Measurements from ENCODE around the gene SLCO4C1.

SLCO4C1 gene

GRCh38 chr5:102271759-102272158 is 24.3 kb downstream of the SLCO4C1 start:
- DNase-seq (ENCODE audit: low read depth) = no peak

DNA sequence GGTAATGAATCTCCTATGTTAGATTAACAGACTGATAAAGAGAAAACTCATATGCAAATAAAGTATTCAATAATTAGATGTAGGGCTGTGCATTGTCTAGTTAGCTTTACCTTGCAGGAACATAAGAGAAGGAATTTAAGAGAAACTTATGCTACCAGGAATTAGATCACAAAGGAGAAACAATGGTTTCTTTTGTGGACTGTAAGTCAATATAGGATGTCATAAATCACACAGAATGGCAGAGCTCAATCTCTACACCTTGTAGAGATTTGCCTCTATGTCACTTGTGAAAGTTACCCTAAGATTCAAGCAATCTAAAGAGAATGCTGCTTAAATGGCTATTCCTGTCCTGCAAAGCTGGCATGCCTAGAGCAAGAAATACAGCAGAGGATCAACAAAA is 26.0 kb downstream of the SLCO4C1 start:
- DNase-seq (ENCODE audit: low read depth) = no peak

GRCh38 chr5:102262688-102263087 is 33.4 kb downstream of the SLCO4C1 start:
- no peak for DNase-seq (ENCODE audit: low read depth)

DNA sequence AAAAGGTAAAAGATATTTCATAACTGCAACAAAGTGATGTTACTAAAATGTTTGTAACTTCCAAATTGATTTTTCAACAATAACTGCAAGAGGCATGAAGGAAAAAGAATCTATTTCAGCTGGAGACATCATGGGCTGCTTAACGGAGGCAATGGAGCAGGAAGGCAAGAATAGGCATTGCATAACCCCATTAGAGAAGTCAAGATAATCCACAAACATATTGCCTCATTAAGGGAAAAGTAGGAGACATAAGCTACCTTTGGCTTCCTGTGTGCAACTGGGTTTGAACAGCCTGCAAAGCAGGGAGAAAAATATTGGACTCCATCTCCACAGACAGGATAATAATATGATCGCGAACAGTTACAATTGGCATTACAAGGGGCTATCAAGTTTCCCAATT is 46.7 kb downstream of the SLCO4C1 start:
- no peak for DNase-seq (ENCODE audit: low read depth)

DNA sequence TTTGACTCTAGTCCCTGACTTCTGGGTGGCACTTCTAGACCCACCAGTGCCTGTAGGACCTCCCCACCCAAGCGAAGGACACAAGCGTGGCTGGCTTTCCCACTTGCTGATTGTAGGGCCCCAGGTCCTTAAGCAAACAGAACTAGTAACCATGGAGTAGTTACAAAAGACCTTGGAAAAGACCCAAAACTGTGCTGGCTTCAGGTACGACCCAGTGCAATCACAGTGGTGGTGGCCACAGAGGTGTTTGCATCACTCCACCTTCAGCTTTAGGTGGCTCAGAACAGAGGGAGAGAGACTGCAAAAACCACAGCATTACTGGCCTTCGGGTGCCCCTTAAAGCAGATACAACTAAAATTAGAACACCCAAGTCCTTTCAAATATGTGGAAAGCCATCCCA is 52.9 kb downstream of the SLCO4C1 start:
- no peak for DNase-seq (ENCODE audit: low read depth)

DNA sequence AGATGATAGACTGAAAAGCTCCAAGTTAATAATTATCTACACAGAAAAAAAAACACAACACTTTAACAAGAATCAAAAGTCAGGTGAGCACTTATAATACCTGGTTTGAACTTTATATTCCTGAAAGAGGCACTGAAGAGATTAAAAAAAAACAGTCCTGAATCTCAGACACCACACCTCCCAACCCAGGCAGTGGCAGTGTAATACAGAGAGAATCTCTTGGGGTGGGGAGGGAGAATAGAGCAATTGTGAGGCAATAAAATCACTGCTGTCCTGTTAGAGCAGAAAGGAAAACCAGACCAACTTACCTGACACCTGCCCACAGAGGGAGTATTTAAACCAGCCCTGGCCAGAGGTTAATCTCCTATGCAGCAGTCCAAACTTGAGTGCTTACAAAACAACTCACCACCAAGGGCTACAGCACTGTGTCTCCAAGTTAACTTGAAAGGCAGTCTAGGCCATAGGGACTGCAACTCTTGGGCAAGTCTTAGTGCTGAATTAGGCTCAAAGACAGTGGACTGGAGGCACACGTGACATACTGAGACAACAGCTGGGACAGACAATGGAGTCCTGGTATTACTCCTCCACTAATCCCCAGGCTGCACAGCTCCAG is 54.2 kb downstream of the SLCO4C1 start:
- DNase-seq (ENCODE audit: low read depth) = no peak

DNA sequence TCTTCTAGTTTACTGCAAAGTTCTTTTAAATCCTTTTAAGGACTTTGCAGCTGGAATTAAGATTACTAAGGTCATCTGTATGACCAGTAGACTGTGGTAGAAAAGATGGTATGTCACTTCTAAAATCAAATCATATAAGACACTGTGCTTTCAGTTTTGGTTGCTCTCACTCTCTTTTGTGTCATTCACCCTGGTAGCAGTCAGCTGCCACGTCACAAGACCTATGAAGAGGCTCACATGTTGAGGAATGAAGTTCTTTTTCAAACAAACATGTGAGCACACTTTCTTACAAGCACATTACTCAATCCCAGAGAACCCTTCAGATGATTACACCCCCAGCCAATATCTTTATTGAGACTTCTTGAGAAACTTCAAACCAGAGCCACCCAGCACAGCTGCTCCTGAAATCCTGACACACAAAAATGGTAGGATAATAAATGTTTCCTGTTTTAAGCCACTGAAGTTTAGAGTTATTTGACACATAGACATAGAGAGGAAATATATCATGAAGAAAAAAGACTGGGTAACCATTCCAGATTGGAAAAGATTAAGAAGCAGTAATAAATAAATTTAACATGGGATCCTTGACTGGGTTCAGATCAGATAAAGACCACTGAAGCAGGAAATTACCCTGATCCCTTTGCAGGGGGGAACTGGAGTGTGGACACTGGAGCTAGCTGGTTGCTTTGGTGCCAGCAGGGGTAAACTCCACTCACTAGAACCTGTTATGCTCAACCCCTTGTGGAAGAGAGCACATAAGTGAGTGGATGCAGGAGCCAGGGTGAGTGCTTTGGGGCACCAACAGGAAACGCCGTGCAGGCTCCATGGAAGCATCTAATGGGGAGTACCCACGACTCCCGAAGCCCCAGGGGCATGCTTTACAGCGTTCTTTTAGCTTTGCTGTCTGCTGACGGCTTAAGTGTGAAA is 64.1 kb downstream of the SLCO4C1 start:
- no peak for DNase-seq (ENCODE audit: low read depth)

GRCh38 chr5:102229685-102230084 is 66.4 kb downstream of the SLCO4C1 start:
- DNase-seq (ENCODE audit: low read depth) = no peak

DNA sequence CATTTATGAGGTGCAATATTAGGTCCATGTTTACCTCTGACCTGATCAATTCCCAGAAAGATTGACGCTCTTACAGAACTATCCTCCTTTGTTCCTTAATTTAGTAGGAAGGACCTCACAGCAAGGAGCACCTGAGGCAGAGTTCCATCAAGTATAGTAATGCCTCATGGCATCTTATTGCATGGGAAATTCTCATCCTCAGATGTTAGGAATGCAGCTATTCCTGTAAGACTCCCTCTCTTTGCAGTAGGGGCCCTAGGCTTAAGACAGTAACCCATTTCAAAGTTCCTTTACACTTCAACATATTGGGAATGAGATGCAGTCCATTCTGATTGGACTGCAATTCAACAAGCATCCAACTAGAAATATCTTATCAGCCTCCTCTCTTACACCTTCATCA is 69.8 kb downstream of the SLCO4C1 start:
- no peak for DNase-seq (ENCODE audit: low read depth)

DNA sequence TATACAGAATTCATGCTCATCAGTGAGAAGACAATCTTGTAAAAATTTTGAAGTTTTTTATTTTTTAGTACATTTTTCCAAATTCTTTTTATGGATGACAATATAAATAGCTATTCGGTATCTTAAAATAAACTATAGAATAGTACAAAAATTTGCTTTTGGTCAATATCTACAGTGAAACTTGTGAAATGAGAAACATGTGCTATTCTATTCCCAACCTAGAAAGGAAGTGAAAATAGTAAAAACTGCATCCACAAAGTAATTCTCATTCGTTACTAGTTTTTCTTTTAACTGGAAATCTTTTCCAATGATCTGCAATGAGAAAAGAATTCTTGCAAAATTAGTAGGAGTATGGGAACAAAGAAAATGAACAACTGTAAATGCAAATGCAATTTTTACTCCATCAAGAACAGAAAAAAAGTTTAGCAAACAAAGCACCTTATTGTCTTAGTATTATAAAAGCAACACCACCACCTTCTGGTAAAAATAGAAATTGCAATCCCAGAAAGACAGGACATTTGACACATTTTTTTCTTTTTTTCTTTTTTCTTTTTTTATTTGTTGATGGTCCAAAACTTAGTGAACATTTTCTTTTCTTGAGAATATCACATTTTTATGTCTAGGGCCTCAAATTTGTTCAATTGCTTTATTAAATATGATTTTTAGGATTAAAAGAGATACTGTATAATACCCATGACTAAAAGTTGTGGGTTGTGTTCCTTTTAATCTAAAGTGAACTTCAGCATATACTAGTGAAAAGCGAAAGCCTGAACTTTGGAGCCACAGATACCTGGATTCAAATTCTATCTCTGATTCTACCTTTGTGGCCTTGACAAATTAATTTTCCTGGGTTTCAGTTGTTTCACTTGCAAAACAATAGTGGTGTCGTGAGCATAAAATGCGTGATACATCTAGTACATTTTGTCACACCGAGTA is 72.3 kb downstream of the SLCO4C1 start:
- DNase-seq (ENCODE audit: low read depth) = no peak

DNA sequence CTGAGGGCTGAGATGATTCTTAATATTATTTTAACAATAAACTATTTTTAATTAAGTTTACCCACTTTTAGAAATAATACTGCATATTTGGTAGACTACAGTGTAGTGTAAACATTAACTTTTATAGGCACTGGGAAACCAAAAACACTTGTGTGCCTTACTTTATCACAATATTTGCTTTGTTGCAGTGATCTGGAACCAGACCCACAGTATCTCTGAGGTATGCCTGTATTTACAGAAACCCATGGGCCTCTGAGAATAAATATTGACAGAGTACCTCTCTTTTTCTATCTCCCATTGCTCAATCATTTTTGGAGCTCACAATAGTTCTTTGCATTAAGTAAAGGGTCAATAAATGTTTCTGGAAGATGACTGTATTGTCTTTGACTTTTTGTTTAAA is 73.3 kb downstream of the SLCO4C1 start:
- DNase-seq (ENCODE audit: low read depth) = no peak

- no peak for DNase-seq (ENCODE audit: low read depth)
Observed at GRCh38 chr5:102221949-102222348, 74.1 kb downstream of the SLCO4C1 start.

- DNase-seq (ENCODE audit: low read depth) = no peak
Observed at GRCh38 chr5:102218159-102218558, 77.9 kb downstream of the SLCO4C1 start.

DNA sequence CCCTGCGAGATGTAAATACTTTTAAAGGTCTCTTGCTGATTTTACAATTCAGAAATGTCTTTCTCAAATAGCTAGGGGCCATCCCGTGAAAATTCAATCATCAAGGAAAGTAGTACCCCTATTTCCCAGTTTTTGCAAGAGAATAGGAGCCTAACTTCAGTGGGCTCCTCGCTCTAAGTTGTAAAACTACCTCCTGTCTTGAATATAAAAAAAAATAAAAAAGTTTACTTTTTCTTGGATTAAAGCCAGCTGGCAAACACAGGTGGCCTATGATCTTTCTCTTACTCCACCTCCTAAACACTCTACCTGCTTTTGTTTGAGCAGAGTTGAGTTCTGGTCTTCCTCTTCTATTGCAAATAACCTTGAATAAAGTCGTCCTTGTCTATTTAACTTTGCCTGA is 79.4 kb downstream of the SLCO4C1 start:
- DNase-seq (ENCODE audit: low read depth) = no peak

DNA sequence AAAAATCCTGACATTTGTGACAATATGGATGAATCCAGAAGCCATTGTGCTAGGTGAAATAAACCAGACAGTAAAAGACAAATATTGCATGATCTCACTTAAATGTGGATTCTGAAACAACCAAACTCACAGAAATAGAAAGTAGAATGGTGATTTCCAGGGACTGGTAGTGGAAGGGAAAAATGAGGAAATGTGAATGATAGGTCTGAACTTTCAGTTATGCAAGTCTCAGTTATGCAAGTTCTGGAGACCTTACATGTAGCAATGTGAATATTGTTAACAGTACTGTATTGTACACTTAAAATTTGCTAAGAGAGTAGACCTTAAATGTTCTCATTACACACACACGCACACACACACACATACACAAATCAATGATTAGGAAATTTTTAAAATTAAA is 84.9 kb downstream of the SLCO4C1 start:
- DNase-seq (ENCODE audit: low read depth) = no peak

- DNase-seq (ENCODE audit: low read depth) = no peak
Observed at GRCh38 chr5:102200861-102201260, 95.2 kb downstream of the SLCO4C1 start.

DNA sequence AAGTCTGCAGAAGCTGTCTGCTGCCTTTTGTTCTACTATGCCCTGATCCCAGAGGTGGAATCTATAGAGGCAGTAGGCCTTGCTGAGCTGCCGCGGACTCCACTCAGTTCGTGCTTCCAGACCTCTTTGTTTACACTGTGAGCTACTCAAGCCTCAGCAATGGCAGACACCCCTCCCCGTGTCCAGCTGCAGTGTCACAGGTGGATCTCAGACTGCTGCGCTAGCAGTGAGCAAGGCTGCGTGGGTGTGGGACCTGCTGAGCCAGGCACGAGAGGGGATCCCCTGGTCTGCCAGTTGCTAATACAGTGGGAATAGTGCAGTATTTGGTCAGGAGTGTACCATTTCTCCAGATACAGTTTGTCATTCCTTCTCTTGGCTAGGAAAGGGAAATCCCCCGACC is 99.6 kb downstream of the SLCO4C1 start:
- no peak for DNase-seq (ENCODE audit: low read depth)
